GM18951 (cell line): Measurements from ENCODE around the gene AZU1.
"Not testable (repeated sequence)": the region's sequence is repeated elsewhere in the genome, so short reads cannot be mapped to it uniquely, and the experiment has no call there.

Source experiments
- POLR2A ChIP-seq: IDR thresholded peaks from 4 replicates; pipeline ENCODE4 v1.6.1; 2011; ENCODE audit warnings: mild to moderate bottlenecking; ENCODE audit not compliant: insufficient read length, insufficient read depth; ENCODE audit errors: extremely low read depth
- in situ Hi-C: fragments of 300-500 bp; cut with MboI; formaldehyde crosslinking; loops from one replicate; pipeline ENCODE4 v1.12.0; 2022; ENCODE audit warnings: low sequenced_read_pairs, mixed read lengths, inconsistent platforms; ENCODE audit not compliant: unreplicated experiment

Gene AZU1

GRCh38 chr19:810883-811489, 16.7 kb upstream of the AZU1 start:
- in situ Hi-C loops = no loop called here
- no peak for TF ChIP-seq POLR2A

- TF ChIP-seq POLR2A = no peak
- in situ Hi-C loops = no loop called here
These were observed 16.1 kb upstream of the AZU1 start for GRCh38 chr19:811506-812048.

- in situ Hi-C loops = no loop called here
- TF ChIP-seq POLR2A = no peak
These were observed 15.4 kb upstream of the AZU1 start for GRCh38 chr19:812049-812746.

- TF ChIP-seq POLR2A = no peak
- in situ Hi-C loops = no loop called here
These were observed 14.9 kb upstream of the AZU1 start for GRCh38 chr19:812747-813218.

GRCh38 chr19:813219-814151, 14.2 kb upstream of the AZU1 start:
- in situ Hi-C loops = no loop called here
- TF ChIP-seq POLR2A = peak; percentile 6

- in situ Hi-C loops = no loop called here
- peak; percentile 22 for TF ChIP-seq POLR2A
These were observed 13.2 kb upstream of the AZU1 start for GRCh38 chr19:814152-815078.

- no peak for TF ChIP-seq POLR2A
These were observed 12.4 kb upstream of the AZU1 start for GRCh38 chr19:815079-815774.

GRCh38 chr19:815775-816499, 11.7 kb upstream of the AZU1 start:
- in situ Hi-C loops = no loop called here
- TF ChIP-seq POLR2A = no peak

More at GRCh38 chr19:815079-815774, 12.4 kb upstream of the AZU1 start:
- in situ Hi-C loops = no loop called here

GRCh38 chr19:816500-816857, 11.2 kb upstream of the AZU1 start:
- in situ Hi-C loops = no loop called here
- no peak for TF ChIP-seq POLR2A

- in situ Hi-C loops = not testable (repeated sequence)
These were observed 7.4 kb upstream of the AZU1 start for GRCh38 chr19:820212-820611.

GRCh38 chr19:821231-821824, 6.3 kb upstream of the AZU1 start:
- no peak for TF ChIP-seq POLR2A
- in situ Hi-C loops = no loop called here
